SK-N-SH (cell line): ENCODE data around the gene SYT7. TPM values are rescaled to one million over a fixed set of nuclear protein-coding genes. Genes with fewer than 3 reads are reported as not detected.

ENCODE experiments used
- CTCF ChIA-PET: fragments of 300-600, 350-600 bp; formaldehyde crosslinking; extraction: SDS; loops from one replicate; lab custom pipeline; 2021; lab: Yijun Ruan, JAX
- POLR2A ChIA-PET: fragments of 350-600 bp; sonication (Branson Sonifier 250); formaldehyde crosslinking; extraction: SDS; loops from one replicate; lab custom pipeline; 2020; ENCODE audit warnings: antibody characterized with exemption, inconsistent platforms; lab: Yijun Ruan, JAX
- DNase-seq: peaks from one replicate; pipeline ENCODE4 v3.0.0; 2012
- H2AFZ ChIP-seq: fragments of 200-600 bp; sonication (generic); 2 replicates; pipeline ENCODE4 v1.8.1; 2016; ENCODE audit warnings: antibody characterized with exemption, mild to moderate bottlenecking, low read depth
- H3F3A ChIP-seq: fragments of 200-600 bp; sonication (generic); replicated peaks from 2 replicates; pipeline ENCODE3; 2016; ENCODE audit warnings: antibody characterized with exemption, mild to moderate bottlenecking; ENCODE audit not compliant: insufficient read depth
- H3K27ac ChIP-seq, 2 experiments: fragments of 200-500 bp in 1 of 2; fragments of 200-600 bp in 1 of 2; sonication (Bioruptor generic) in 1 of 2; sonication (generic), shearing (Covaris generic) in 1 of 2; 2 replicates each; pipeline versions ENCODE4 v1.5.1 to v1.6.1; 2014 to 2016; ENCODE audit warnings: low read depth in 2 of 2, inconsistent platforms in 1 of 2, low read length in 1 of 2, mild to moderate bottlenecking in 1 of 2, mixed read lengths in 1 of 2
- H3K27me3 ChIP-seq: fragments of 200-600 bp; sonication (generic), shearing (Covaris generic); 2 replicates; pipeline ENCODE4 v1.6.1; 2016; ENCODE audit warnings: mixed run types; ENCODE audit not compliant: insufficient read depth
- H3K36me3 ChIP-seq, 2 experiments: fragments of 200-500 bp in 1 of 2; fragments of 200-600 bp in 1 of 2; sonication (Bioruptor generic) in 1 of 2; sonication (generic) in 1 of 2; replicated peaks in 1 of 2; 2 replicates each; pipeline versions ENCODE3 to v1.5.1; 2014 to 2016; ENCODE audit warnings: low read length in 1 of 2, mild to moderate bottlenecking in 1 of 2; ENCODE audit not compliant: insufficient read depth in 2 of 2, control insufficient read depth in 1 of 2
- H3K4me1 ChIP-seq, 2 experiments: fragments of 200-500 bp in 1 of 2; fragments of 200-600 bp in 1 of 2; sonication (Bioruptor generic) in 1 of 2; sonication (generic), shearing (Covaris generic) in 1 of 2; 2 replicates each; pipeline versions ENCODE4 v1.5.1 to v1.6.1; 2014 to 2016; ENCODE audit warnings: low read depth in 1 of 2, low read length in 1 of 2, mixed run types in 1 of 2; ENCODE audit not compliant: insufficient read depth in 2 of 2, control insufficient read depth in 1 of 2
- H3K4me2 ChIP-seq: fragments of 200-600 bp; sonication (generic), shearing (Covaris generic); 2 replicates; pipeline ENCODE4 v1.6.1; 2017; ENCODE audit warnings: mixed run types
- H3K4me3 ChIP-seq, 2 experiments: fragments of 200-500 bp in 1 of 2; fragments of 200-600 bp in 1 of 2; sonication (Bioruptor generic) in 1 of 2; sonication (generic), shearing (Covaris generic) in 1 of 2; 2 replicates each; pipeline versions ENCODE4 v1.5.1 to v1.8.1; 2014 to 2016; ENCODE audit warnings: low read depth in 2 of 2, inconsistent platforms in 1 of 2, low read length in 1 of 2, mild to moderate bottlenecking in 1 of 2, mixed read lengths in 1 of 2, moderate library complexity in 1 of 2
- H3K79me2 ChIP-seq: fragments of 200-600 bp; sonication (generic); 2 replicates; pipeline ENCODE4 v1.8.1; 2017; ENCODE audit warnings: mild to moderate bottlenecking; ENCODE audit not compliant: insufficient read depth
- H3K9ac ChIP-seq: fragments of 200-600 bp; sonication (generic); 2 replicates; pipeline ENCODE4 v1.6.1; 2017; ENCODE audit warnings: mixed run types
- H3K9me2 ChIP-seq: fragments of 200-600 bp; sonication (generic); 2 replicates; pipeline ENCODE4 v1.6.1; 2017; ENCODE audit warnings: mixed run types
- H3K9me3 ChIP-seq: fragments of 200-600 bp; sonication (generic); 2 replicates; pipeline ENCODE4 v1.6.1; 2017; ENCODE audit warnings: mixed run types, mild to moderate bottlenecking, moderate library complexity
- H4K20me1 ChIP-seq: fragments of 200-600 bp; sonication (generic); 2 replicates; pipeline ENCODE4 v1.6.1; 2017; ENCODE audit warnings: mild to moderate bottlenecking, mixed run types; ENCODE audit not compliant: insufficient read depth
- CHD2 ChIP-seq: fragments of 150-350 bp; IDR thresholded peaks from 2 replicates; pipeline ENCODE4 v1.6.1; 2018; ENCODE audit warnings: low read length; ENCODE audit not compliant: partially characterized antibody
- EZH2phosphoT487 ChIP-seq: fragments of 200-600 bp; sonication (generic); IDR thresholded peaks from 2 replicates; pipeline ENCODE4 v1.6.1; 2017; ENCODE audit warnings: low read depth, mixed run types, mild to moderate bottlenecking, antibody characterized with exemption, moderate library complexity, borderline replicate concordance
- FOXJ3 ChIP-seq: sonication (generic); formaldehyde crosslinking; IDR thresholded peaks from 2 replicates; pipeline ENCODE4 v1.5.1; 2020; ENCODE audit warnings: mild to moderate bottlenecking, missing genetic modification reagents
- FOXM1 ChIP-seq: IDR thresholded peaks from 2 replicates; pipeline ENCODE4 v1.4.0; 2012; ENCODE audit warnings: low read depth, mild to moderate bottlenecking
- GATA2 ChIP-seq: sonication (generic); formaldehyde crosslinking; IDR thresholded peaks from 2 replicates; pipeline ENCODE4 v1.5.0; 2020; ENCODE audit warnings: mild to moderate bottlenecking, missing genetic modification reagents
- IRF3 ChIP-seq: fragments of 150-350 bp; IDR thresholded peaks from 2 replicates; pipeline ENCODE4 v1.6.1; 2016; ENCODE audit warnings: mild to moderate bottlenecking, low read depth, low read length
- MAX ChIP-seq: IDR thresholded peaks from 2 replicates; pipeline ENCODE4 v1.4.0; 2012; ENCODE audit warnings: low read depth
- MXI1 ChIP-seq: IDR thresholded peaks from 2 replicates; pipeline ENCODE4 v1.6.1; 2012; ENCODE audit warnings: mild to moderate bottlenecking, low read depth, low read length, improper control_type of control experiment
- NRF1 ChIP-seq: IDR thresholded peaks from 2 replicates; pipeline ENCODE4 v1.6.1; 2012; ENCODE audit warnings: low read depth, mild to moderate bottlenecking, low read length
- PBX3 ChIP-seq: IDR thresholded peaks from 2 replicates; pipeline ENCODE4; 2012
- RAD21 ChIP-seq: IDR thresholded peaks from 2 replicates; pipeline ENCODE4 v1.6.1; 2012; ENCODE audit warnings: mild to moderate bottlenecking, low read length
- REST ChIP-seq: IDR thresholded peaks from 2 replicates; pipeline ENCODE4 v1.6.1; 2012; ENCODE audit warnings: mild to moderate bottlenecking, low read depth, low read length, moderate library complexity
- RFX5 ChIP-seq: IDR thresholded peaks from 2 replicates; pipeline ENCODE4 v1.6.1; 2012; ENCODE audit warnings: mild to moderate bottlenecking, improper control_type of control experiment, low read length
- SIN3A ChIP-seq: IDR thresholded peaks from 2 replicates; pipeline ENCODE4 v1.6.1; 2012; ENCODE audit warnings: low read depth, mild to moderate bottlenecking, low read length, moderate library complexity, borderline replicate concordance
- TCF12 ChIP-seq: IDR thresholded peaks from 2 replicates; pipeline ENCODE4 v1.4.0; 2012
- TEAD4 ChIP-seq: IDR thresholded peaks from 2 replicates; pipeline ENCODE4 v1.4.0; 2012; ENCODE audit warnings: mild to moderate bottlenecking, borderline replicate concordance; ENCODE audit not compliant: insufficient read depth
- YY1 ChIP-seq: IDR thresholded peaks from 2 replicates; pipeline ENCODE4 v1.4.0; 2012; ENCODE audit warnings: low read depth, mild to moderate bottlenecking
- ZBTB33 ChIP-seq: IDR thresholded peaks from 2 replicates; pipeline ENCODE4 v1.4.0; 2012; ENCODE audit warnings: low read depth, borderline replicate concordance
- WGBS: methylation state at CpG from one replicate; pipeline ENCODE4 v1.1.6; 2017; ENCODE audit warnings: low lambda C conversion rate; 5-methylcytosine and 5-hydroxymethylcytosine counted together
- polyA plus RNA-seq, 3 experiments: library from polyadenylated mRNA; depleted of rRNA; stranded (reverse); fragments of >200 nt; gene quantifications; 2 replicates each; pipeline ENCODE4 v1.2.3, GENCODE V29; 2012

Gene SYT7
- polyA plus RNA-seq, 1 of the 3 experiments (the other 2 are of a cell fraction) = 1.1 TPM

GRCh38 chr11:61497876-61498275 lies 83.0 kb downstream of the SYT7 start:
- Histone ChIP-seq H3K27me3 (no peaks in the 10 kb centered on the region), H3K9me3 (no peaks in the 10 kb centered on the region), H3K79me2 (no peaks in the 10 kb centered on the region), H3K4me3 (no peak overlapping the region), H3K9ac (no peak overlapping the region), H3K4me1 (peaks cover 0 to 10% of the 10 kb centered on the region in 2 experiments; a peak in 1 of 4 replicates), H2AFZ (no peak overlapping the region), H3K9me2 (no peaks in the 10 kb centered on the region), H3K36me3 (no peaks in the 10 kb centered on the region), H4K20me1 (no peaks in the 10 kb centered on the region), H3K27ac (no peak overlapping the region), H3F3A (no peaks in the 10 kb centered on the region), H3K4me2 (no peak overlapping the region)
- 79% methylated on average over 4 of the region's 9 CpGs for WGBS
- ChIA-PET POLR2A (no interaction called here), CTCF (no interaction called here)
- no peak for DNase-seq
- TF ChIP-seq NRF1 (no peak), TEAD4 (no peak), FOXJ3 (CRISPR knock-in tag) (no peak), RFX5 (no peak), YY1 (no peak), GATA2 (CRISPR knock-in tag) (no peak), FOXM1 (no peak), CHD2 (no peak), REST (no peak), TCF12 (no peak), EZH2phosphoT487 (no peak), MXI1 (no peak), MAX (no peak), PBX3 (no peak), RAD21 (no peak), ZBTB33 (no peak), SIN3A (no peak), IRF3 (no peak)
